SK-N-SH treated with all-trans-retinoic acid at 6 μM for 48 hours (cell line): ENCODE results near the gene SAE1.

Experiments used
- ATAC-seq: fragments of 200-7000 bp; cut with Tn5 transposase; 3 replicates; pipeline ENCODE4 v1.9.1; 2020; ENCODE audit warnings: mild to moderate bottlenecking, moderate library complexity
- ARNTL ChIP-seq: fragments of 450-650 bp; formaldehyde crosslinking; IDR thresholded peaks from 2 replicates; pipeline ENCODE4 v1.5.0; 2020; ENCODE audit warnings: low read depth, mild to moderate bottlenecking, moderate library complexity, borderline replicate concordance
- BACH2 ChIP-seq: fragments of 250-450 bp; sonication (Bioruptor Pico); IDR thresholded peaks from 2 replicates; pipeline ENCODE4 v1.9.0; 2021; ENCODE audit warnings: mild to moderate bottlenecking, borderline replicate concordance
- CSDC2 ChIP-seq: fragments of 250-450 bp; sonication (Bioruptor Pico); IDR thresholded peaks from 2 replicates; pipeline ENCODE4 v1.5.0; 2020; ENCODE audit warnings: mild to moderate bottlenecking, moderate library complexity
- ESRRG ChIP-seq: fragments of 250-450 bp; sonication (Bioruptor Pico); IDR thresholded peaks from 2 replicates; pipeline ENCODE4 v1.6.1; 2021; ENCODE audit warnings: mild to moderate bottlenecking
- ISL1 ChIP-seq: fragments of 250-450 bp; sonication (Bioruptor Pico); IDR thresholded peaks from 2 replicates; pipeline ENCODE4 v2.1.2; 2022; ENCODE audit warnings: mild to moderate bottlenecking, moderate library complexity
- PATZ1 ChIP-seq: fragments of 250-450 bp; sonication (Bioruptor Pico); IDR thresholded peaks from 2 replicates; pipeline ENCODE4 v1.8.0; 2020; ENCODE audit warnings: mild to moderate bottlenecking, moderate library complexity, borderline replicate concordance
- POU6F1 ChIP-seq: fragments of 250-450 bp; sonication (Bioruptor Pico); IDR thresholded peaks from 2 replicates; pipeline ENCODE4 v1.8.0; 2021; ENCODE audit warnings: low read depth, mild to moderate bottlenecking, moderate library complexity, borderline replicate concordance
- PPARA ChIP-seq: fragments of 250-450 bp; sonication (Bioruptor Pico); IDR thresholded peaks from 2 replicates; pipeline ENCODE4 v1.5.0; 2020; ENCODE audit warnings: mild to moderate bottlenecking, borderline replicate concordance
- RARB ChIP-seq: fragments of 250-450 bp; sonication (Bioruptor Pico); IDR thresholded peaks from 2 replicates; pipeline ENCODE4 v1.8.0; 2021; ENCODE audit warnings: mild to moderate bottlenecking, moderate library complexity
- SNAI2 ChIP-seq: fragments of 250-450 bp; sonication (Bioruptor Pico); IDR thresholded peaks from 2 replicates; pipeline ENCODE4 v1.5.0; 2020; ENCODE audit warnings: mild to moderate bottlenecking, moderate library complexity
- TCF4 ChIP-seq: fragments of 250-450 bp; sonication (Bioruptor Pico); IDR thresholded peaks from 2 replicates; pipeline ENCODE4 v1.8.0; 2021; ENCODE audit warnings: mild to moderate bottlenecking, moderate library complexity, borderline replicate concordance
- TOX ChIP-seq: fragments of 250-450 bp; sonication (Bioruptor Pico); IDR thresholded peaks from 2 replicates; pipeline ENCODE4 v1.8.0; 2021; ENCODE audit warnings: mild to moderate bottlenecking, moderate library complexity, borderline replicate concordance
- TSHZ2 ChIP-seq: fragments of 250-450 bp; sonication (Bioruptor Pico); IDR thresholded peaks from 2 replicates; pipeline ENCODE4 v1.5.0; 2020; ENCODE audit warnings: mild to moderate bottlenecking, moderate library complexity
- ZC3H10 ChIP-seq: fragments of 250-450 bp; sonication (Bioruptor Pico); IDR thresholded peaks from 2 replicates; pipeline ENCODE4 v1.5.1; 2021; ENCODE audit warnings: mild to moderate bottlenecking, moderate library complexity
- ZFP3 ChIP-seq: fragments of 250-450 bp; sonication (Bioruptor Pico); IDR thresholded peaks from 2 replicates; pipeline ENCODE4 v1.5.0; 2020; ENCODE audit warnings: mild to moderate bottlenecking, moderate library complexity
- ZFP30 ChIP-seq: fragments of 450-650 bp; formaldehyde crosslinking; IDR thresholded peaks from 2 replicates; pipeline ENCODE4 v1.5.0; 2022; ENCODE audit warnings: mild to moderate bottlenecking, moderate library complexity
- ZNF565 ChIP-seq: fragments of 450-650 bp; formaldehyde crosslinking; conservative IDR thresholded peaks from 2 replicates; pipeline ENCODE4 v1.5.0; 2020; ENCODE audit warnings: low read depth, mild to moderate bottlenecking, moderate library complexity
- ZNF70 ChIP-seq: fragments of 450-650 bp; formaldehyde crosslinking; IDR thresholded peaks from 2 replicates; pipeline ENCODE4 v1.5.0; 2020; ENCODE audit warnings: mild to moderate bottlenecking, moderate library complexity
- TF ChIP-seq, protein P1 (sequence below): fragments of 250-450 bp; sonication (Bioruptor Pico); IDR thresholded peaks from 2 replicates; pipeline ENCODE4 v1.5.1; 2021; ENCODE audit warnings: mild to moderate bottlenecking, moderate library complexity
- TF ChIP-seq, protein P2 (sequence below): fragments of 250-450 bp; sonication (Bioruptor Pico); IDR thresholded peaks from 2 replicates; pipeline ENCODE4 v1.5.1; 2020; ENCODE audit warnings: low read depth, mild to moderate bottlenecking, moderate library complexity

SAE1 gene

DNA sequence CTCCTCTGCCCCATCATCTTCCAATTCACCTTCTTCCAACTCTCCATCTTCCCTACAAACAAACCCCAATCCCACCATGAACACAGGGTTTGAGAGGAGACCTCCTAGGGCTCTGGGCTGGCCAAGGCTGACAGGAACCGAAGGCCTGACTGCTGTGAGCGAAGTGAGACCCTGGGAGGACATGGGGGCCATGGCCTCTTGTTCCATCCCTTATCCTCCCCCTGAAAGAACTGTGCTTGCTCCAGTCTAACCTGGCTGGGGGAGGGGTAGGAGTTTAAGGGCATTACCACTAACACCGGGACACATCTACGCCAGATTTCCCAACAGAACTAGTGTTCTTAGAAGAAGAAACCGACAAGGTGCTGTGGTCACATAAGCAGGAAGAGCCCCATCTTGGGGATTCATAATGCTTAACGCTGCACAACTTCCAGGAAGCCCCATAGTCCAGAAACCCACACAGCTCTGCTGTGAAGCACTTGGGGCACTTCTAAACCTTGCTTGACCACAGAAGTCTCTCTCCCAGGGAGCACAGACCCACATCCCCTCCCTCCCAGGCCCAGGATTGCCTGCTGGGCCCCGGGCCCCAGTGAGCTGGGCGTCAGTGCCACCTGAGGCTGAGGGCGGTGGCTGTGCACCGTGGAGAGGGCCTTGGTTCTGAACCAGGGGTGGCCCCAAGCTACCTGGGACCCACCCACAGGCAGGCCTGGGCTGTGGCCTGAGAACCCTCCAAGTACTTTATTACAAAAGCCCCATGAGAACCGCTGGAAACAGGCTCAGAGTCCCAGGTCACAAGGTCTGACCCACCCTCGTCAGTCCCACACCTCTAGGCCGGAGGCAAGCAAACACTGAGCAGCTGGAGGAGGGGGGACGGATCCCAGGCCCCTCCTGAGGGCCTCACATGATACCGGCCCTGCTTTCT, 35.8 kb upstream of the SAE1 start:
- ATAC-seq = no peak
- no peak for TF ChIP-seq ZNF565 (CRISPR knock-in tag)
- TF ChIP-seq TCF4 (CRISPR knock-in tag) = no peak
- no peak for TF ChIP-seq ISL1
- no peak for TF ChIP-seq ARNTL (CRISPR knock-in tag)

DNA sequence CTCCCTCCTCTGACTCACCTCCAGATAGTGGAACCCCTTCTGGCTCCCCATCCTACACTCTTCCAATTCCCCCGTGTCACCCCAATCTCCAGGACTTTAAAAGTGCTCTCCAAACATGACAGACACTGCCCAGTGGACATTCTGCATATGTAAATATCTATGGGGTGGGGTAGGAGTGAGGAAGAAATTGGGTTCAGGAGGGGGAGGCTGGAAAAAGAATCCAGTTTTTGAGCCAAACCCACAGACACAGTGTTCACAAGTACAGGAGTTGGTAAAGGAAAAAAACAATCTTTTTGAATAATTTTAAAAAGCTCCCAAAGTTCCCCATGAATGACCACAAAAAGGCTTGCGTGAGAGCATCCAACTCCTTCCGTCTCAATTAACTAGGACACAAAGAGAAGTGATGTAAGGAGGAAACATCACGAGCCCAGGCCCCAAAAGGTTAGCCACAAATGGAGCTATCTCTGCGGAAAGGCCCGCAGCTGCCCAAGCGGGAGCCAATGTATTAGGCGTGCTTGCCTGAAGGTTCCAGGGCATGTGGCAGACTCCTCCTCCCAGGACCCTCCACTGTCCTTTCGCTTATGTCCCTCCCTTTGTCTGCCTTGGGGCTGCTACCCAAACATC, 35.0 kb upstream of the SAE1 start:
- no peak for ATAC-seq
- TF ChIP-seq ZFP30 (CRISPR knock-in tag) (no peak), PPARA (no peak), POU6F1 (no peak), SNAI2 (CRISPR knock-in tag) (no peak), ZC3H10 (CRISPR knock-in tag) (no peak), RARB (no peak), ZFP3 (CRISPR knock-in tag) (no peak), TOX (CRISPR knock-in tag) (no peak), ZNF565 (CRISPR knock-in tag) (no peak), ARNTL (CRISPR knock-in tag) (no peak), TCF4 (CRISPR knock-in tag) (no peak), CSDC2 (CRISPR knock-in tag) (no peak)
- TF ChIP-seq, protein P1, sequence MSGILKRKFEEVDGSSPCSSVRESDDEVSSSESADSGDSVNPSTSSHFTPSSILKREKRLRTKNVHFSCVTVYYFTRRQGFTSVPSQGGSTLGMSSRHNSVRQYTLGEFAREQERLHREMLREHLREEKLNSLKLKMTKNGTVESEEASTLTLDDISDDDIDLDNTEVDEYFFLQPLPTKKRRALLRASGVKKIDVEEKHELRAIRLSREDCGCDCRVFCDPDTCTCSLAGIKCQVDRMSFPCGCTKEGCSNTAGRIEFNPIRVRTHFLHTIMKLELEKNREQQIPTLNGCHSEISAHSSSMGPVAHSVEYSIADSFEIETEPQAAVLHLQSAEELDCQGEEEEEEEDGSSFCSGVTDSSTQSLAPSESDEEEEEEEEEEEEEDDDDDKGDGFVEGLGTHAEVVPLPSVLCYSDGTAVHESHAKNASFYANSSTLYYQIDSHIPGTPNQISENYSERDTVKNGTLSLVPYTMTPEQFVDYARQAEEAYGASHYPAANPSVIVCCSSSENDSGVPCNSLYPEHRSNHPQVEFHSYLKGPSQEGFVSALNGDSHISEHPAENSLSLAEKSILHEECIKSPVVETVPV = no peak
- TF ChIP-seq, all 23 proteins: peak for 0

DNA sequence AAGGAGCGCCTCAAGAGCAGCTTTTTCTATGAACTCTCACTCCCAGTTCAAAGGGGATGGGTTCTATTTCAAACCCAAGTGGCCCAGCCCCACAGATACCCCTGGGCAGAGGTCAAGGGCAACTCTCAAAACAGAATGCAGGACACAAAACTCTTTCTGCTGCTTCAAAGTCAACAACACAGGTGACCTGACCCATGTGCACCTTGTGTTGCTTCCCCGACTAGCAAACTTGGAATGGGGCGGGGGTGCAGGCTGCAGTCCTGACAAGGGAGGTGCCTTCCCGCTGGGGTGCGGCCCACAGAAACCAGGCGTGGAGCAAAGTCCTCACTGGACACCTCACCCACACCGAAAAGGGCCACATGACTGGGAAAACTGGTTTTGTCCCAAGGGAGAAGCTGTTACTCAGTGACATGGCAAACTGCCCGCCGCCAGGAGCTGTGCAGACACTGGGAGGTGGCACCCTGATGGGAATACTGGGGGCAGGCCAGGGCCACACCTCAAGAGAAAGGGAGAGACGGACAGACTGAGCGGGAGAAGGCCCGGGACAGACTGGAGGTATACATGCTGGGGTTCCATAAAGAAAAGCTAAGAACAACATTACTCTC, 34.4 kb upstream of the SAE1 start:
- TF ChIP-seq ESRRG (CRISPR knock-in tag) (no peak), ARNTL (CRISPR knock-in tag) (no peak), PATZ1 (no peak), TSHZ2 (no peak), ZFP3 (CRISPR knock-in tag) (no peak), BACH2 (CRISPR knock-in tag) (no peak), ZC3H10 (CRISPR knock-in tag) (no peak), POU6F1 (no peak), ZNF565 (CRISPR knock-in tag) (no peak), SNAI2 (CRISPR knock-in tag) (no peak), PPARA (no peak), ZNF70 (CRISPR knock-in tag) (no peak), ZFP30 (CRISPR knock-in tag) (no peak), TOX (CRISPR knock-in tag) (no peak), RARB (no peak)
- TF ChIP-seq, protein P2, sequence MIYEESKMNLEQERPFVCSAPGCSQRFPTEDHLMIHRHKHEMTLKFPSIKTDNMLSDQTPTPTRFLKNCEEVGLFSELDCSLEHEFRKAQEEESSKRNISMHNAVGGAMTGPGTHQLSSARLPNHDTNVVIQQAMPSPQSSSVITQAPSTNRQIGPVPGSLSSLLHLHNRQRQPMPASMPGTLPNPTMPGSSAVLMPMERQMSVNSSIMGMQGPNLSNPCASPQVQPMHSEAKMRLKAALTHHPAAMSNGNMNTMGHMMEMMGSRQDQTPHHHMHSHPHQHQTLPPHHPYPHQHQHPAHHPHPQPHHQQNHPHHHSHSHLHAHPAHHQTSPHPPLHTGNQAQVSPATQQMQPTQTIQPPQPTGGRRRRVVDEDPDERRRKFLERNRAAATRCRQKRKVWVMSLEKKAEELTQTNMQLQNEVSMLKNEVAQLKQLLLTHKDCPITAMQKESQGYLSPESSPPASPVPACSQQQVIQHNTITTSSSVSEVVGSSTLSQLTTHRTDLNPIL = no peak
- ATAC-seq = no peak
